Measurements from ENCODE around the gene NOC4L. TPM values are rescaled to one million over a fixed set of nuclear protein-coding genes. Genes with fewer than 3 reads are reported as not detected.

Gene NOC4L
- total RNA-seq, 1 donor from 2014 or later = 16.5 TPM

DNA sequence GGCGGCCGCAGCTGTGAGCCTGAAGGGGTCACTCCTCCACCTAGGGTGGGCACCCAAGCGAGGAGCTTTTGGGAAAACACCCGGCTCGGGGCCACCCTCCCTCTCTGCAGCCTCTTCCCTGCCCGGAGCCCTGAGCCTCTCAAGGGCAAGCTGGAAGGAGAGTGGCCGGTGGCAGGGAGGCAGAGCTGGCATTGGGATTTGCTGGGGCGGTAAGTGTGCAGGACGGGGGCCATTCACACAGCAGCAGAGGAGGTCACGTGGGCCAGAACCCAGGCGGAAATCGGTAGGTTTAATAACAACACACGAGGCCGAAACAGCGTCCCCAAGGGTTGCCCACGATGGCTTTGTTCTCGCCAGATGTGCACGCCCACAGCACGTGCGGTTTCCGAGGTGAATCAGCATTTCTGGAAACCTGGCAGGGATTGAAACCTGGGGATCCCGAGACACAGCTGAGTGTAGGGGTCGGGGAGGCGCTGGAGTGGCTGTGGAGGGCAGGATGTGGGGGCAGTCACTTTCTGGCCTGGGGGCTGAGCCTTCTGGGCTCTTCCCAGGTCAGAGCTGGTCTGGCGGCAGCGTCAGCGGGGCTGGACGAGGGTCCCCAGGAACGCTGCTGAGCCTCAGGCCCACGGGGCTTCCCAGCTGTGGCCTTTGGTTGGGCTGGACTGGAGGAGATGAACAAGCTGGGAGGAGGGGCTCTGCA lies 23.5 kb downstream of the NOC4L start:
- DNase-seq (ENCODE audit: low read depth) = no peak
- Histone ChIP-seq H4K20me1 (ENCODE audit: insufficient read depth, low read length) (no peaks in the 10 kb centered on the region), H3K27ac (ENCODE audit: low read depth, low read length) (no peak overlapping the region), H3K79me2 (ENCODE audit: insufficient read depth, low read length) (no peaks in the 10 kb centered on the region), H3K36me3 (ENCODE audit: insufficient read depth, low read length) (no peaks in the 10 kb centered on the region), H3K9ac (ENCODE audit: low read length) (no peak overlapping the region), H3K4me3 (ENCODE audit: insufficient read depth, low read depth, low read length) (no peak overlapping the region), H3K4me1 (ENCODE audit: insufficient read depth, low read length) (peaks cover 17% of the 10 kb centered on the region), H3K9me3 (ENCODE audit: insufficient read depth, low read depth, low read length) (peaks cover 6% of the 10 kb centered on the region), H2AFZ (ENCODE audit: low read depth, low read length) (no peak overlapping the region), H3K27me3 (ENCODE audit: insufficient read depth, low read length) (peaks cover 3% of the 10 kb centered on the region), H3K4me2 (ENCODE audit: low read length) (no peak overlapping the region)
- H3K36me3 Mint-ChIP-seq (ENCODE audit: low read depth, unreplicated experiment) = no peaks in the 10 kb centered on the region
- peaks cover 46% of the 10 kb centered on the region for H3K27me3 Mint-ChIP-seq (ENCODE audit: low read depth, unreplicated experiment)
- H3K4me1 Mint-ChIP-seq (ENCODE audit: low read depth, unreplicated experiment) = no peaks in the 10 kb centered on the region
- no peak for FAIRE-seq
- no peak overlapping the region for H3K4me3 Mint-ChIP-seq (ENCODE audit: unreplicated experiment)
- H3K9me3 Mint-ChIP-seq (ENCODE audit: unreplicated experiment) = peaks cover 3% of the 10 kb centered on the region
- TF ChIP-seq, protein P1, sequence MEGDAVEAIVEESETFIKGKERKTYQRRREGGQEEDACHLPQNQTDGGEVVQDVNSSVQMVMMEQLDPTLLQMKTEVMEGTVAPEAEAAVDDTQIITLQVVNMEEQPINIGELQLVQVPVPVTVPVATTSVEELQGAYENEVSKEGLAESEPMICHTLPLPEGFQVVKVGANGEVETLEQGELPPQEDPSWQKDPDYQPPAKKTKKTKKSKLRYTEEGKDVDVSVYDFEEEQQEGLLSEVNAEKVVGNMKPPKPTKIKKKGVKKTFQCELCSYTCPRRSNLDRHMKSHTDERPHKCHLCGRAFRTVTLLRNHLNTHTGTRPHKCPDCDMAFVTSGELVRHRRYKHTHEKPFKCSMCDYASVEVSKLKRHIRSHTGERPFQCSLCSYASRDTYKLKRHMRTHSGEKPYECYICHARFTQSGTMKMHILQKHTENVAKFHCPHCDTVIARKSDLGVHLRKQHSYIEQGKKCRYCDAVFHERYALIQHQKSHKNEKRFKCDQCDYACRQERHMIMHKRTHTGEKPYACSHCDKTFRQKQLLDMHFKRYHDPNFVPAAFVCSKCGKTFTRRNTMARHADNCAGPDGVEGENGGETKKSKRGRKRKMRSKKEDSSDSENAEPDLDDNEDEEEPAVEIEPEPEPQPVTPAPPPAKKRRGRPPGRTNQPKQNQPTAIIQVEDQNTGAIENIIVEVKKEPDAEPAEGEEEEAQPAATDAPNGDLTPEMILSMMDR (IDR thresholded peaks at IDR 0.05; ENCODE audit: insufficient read depth, low read depth, low read length) = no peak
- TF ChIP-seq EZH2 (IDR thresholded peaks at IDR 0.05; ENCODE audit: insufficient read depth, low read length) = no peak
- no peak overlapping the region for H3K27ac Mint-ChIP-seq (ENCODE audit: unreplicated experiment)

DNA sequence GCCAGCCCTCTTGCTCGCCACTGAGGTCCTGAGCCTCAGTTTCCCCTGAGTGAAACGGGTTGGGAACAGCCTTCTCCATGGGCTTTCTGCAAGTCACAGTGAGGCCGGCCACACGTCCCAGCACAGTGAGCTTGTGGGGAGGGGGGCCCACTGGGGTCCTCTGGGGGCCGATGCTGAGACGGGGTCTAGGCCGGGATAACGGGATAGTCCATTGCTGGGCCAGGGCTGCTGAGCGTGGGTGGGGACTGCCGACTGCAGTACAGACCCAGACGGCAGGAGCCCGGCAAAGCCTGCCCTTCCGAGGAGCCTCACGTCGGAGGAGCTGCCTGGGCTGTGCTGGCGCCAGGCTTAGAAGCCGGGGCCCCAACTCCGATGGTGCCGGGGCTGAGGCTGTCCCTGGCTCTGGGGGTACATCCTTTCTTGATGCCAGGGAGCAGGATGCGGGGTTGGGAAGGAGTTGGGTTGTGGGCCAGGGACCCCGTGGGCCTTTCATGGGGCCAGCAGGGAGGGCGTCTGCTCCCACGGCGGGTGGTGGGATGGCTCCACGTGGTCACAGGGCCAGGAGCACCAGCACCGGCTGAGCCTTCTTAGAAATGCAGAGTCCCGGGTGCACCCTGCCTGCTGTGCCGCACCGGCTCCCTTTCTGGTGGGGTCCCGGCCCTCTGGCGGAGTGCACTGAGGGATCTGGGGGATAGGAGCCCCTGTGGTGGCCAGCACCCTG lies 24.2 kb downstream of the NOC4L start:
- TF ChIP-seq, protein P1 (IDR thresholded peaks at IDR 0.05; ENCODE audit: insufficient read depth, low read depth, low read length) = no peak
- no peak for TF ChIP-seq EZH2 (IDR thresholded peaks at IDR 0.05; ENCODE audit: insufficient read depth, low read length)
- Histone ChIP-seq H3K79me2 (ENCODE audit: insufficient read depth, low read length) (no peaks in the 10 kb centered on the region), H3K4me3 (ENCODE audit: insufficient read depth, low read depth, low read length) (no peak overlapping the region), H3K4me1 (ENCODE audit: insufficient read depth, low read length) (peaks cover 10% of the 10 kb centered on the region), H3K27me3 (ENCODE audit: insufficient read depth, low read length) (peaks cover 7% of the 10 kb centered on the region), H4K20me1 (ENCODE audit: insufficient read depth, low read length) (no peaks in the 10 kb centered on the region), H3K36me3 (ENCODE audit: insufficient read depth, low read length) (no peaks in the 10 kb centered on the region), H2AFZ (ENCODE audit: low read depth, low read length) (no peak overlapping the region), H3K4me2 (ENCODE audit: low read length) (no peak overlapping the region), H3K9me3 (ENCODE audit: insufficient read depth, low read depth, low read length) (peaks cover 6% of the 10 kb centered on the region), H3K27ac (ENCODE audit: low read depth, low read length) (no peak overlapping the region), H3K9ac (ENCODE audit: low read length) (no peak overlapping the region)
- Mint-ChIP-seq H3K4me1 (ENCODE audit: low read depth, unreplicated experiment) (no peaks in the 10 kb centered on the region), H3K27me3 (ENCODE audit: low read depth, unreplicated experiment) (peaks cover 49% of the 10 kb centered on the region), H3K4me3 (ENCODE audit: unreplicated experiment) (no peak overlapping the region), H3K36me3 (ENCODE audit: low read depth, unreplicated experiment) (no peaks in the 10 kb centered on the region), H3K9me3 (ENCODE audit: unreplicated experiment) (peaks cover 3% of the 10 kb centered on the region), H3K27ac (ENCODE audit: unreplicated experiment) (no peak overlapping the region)
- DNase-seq (ENCODE audit: low read depth) (no peak), FAIRE-seq (no peak)

DNA sequence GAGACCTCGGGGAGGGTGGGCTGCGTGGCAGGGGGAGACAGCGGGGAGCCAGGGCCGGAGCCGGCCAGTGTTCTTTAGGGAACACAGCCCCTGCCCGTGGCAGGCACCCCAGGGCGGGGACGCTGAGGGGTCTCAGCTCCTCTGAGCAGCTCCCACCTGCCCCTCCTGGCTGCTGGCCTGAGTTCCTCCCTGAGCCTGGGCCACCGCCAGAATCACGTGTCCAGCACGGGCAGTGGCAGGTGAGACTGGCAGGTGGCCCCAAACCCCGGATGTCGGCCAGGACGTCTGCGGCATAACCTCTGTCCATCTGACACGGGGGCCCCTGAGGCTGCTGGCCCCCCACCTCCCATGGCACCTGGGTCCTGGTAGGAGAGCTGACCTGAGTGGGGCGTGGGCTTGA lies 25.1 kb downstream of the NOC4L start:
- Mint-ChIP-seq H3K4me1 (ENCODE audit: low read depth, unreplicated experiment) (no peaks in the 10 kb centered on the region), H3K36me3 (ENCODE audit: low read depth, unreplicated experiment) (no peaks in the 10 kb centered on the region), H3K27me3 (ENCODE audit: low read depth, unreplicated experiment) (peaks cover 44% of the 10 kb centered on the region), H3K9me3 (ENCODE audit: unreplicated experiment) (peaks cover 3% of the 10 kb centered on the region), H3K27ac (ENCODE audit: unreplicated experiment) (no peak overlapping the region), H3K4me3 (ENCODE audit: unreplicated experiment) (no peak overlapping the region)
- no peak overlapping the region for H3K9ac ChIP-seq (ENCODE audit: low read length)
- DNase-seq (ENCODE audit: low read depth) (no peak), FAIRE-seq (no peak)
- H3K27me3 ChIP-seq (ENCODE audit: insufficient read depth, low read length) = peaks cover 7% of the 10 kb centered on the region
- no peaks in the 10 kb centered on the region for H3K36me3 ChIP-seq (ENCODE audit: insufficient read depth, low read length)
- H4K20me1 ChIP-seq (ENCODE audit: insufficient read depth, low read length) = no peaks in the 10 kb centered on the region
- H3K4me1 ChIP-seq (ENCODE audit: insufficient read depth, low read length) = peaks cover 10% of the 10 kb centered on the region
- peak overlapping the region; percentile 11 for H3K4me2 ChIP-seq (ENCODE audit: low read length)
- no peak for TF ChIP-seq EZH2 (IDR thresholded peaks at IDR 0.05; ENCODE audit: insufficient read depth, low read length)
- TF ChIP-seq, protein P1 (IDR thresholded peaks at IDR 0.05; ENCODE audit: insufficient read depth, low read depth, low read length) = no peak
- H3K4me3 ChIP-seq (ENCODE audit: insufficient read depth, low read depth, low read length) = no peak overlapping the region
- no peak overlapping the region for H3K27ac ChIP-seq (ENCODE audit: low read depth, low read length)
- no peaks in the 10 kb centered on the region for H3K79me2 ChIP-seq (ENCODE audit: insufficient read depth, low read length)
- H3K9me3 ChIP-seq (ENCODE audit: insufficient read depth, low read depth, low read length) = peaks cover 6% of the 10 kb centered on the region
- H2AFZ ChIP-seq (ENCODE audit: low read depth, low read length) = no peak overlapping the region
